ENCODE results near the gene PADI6.

PADI6 gene

GRCh38 chr1:17358557-17358956, 13.4 kb upstream of the PADI6 start:
- no peak for DNase-seq

GRCh38 chr1:17359031-17359430, 13.0 kb upstream of the PADI6 start:
- DNase-seq = no peak

GRCh38 chr1:17359808-17360207, 12.2 kb upstream of the PADI6 start:
- no peak for DNase-seq

GRCh38 chr1:17360272-17360956, 11.6 kb upstream of the PADI6 start:
- no peak for DNase-seq

GRCh38 chr1:17361687-17362086, 10.3 kb upstream of the PADI6 start:
- DNase-seq = no peak

GRCh38 chr1:17363351-17363750, 8.6 kb upstream of the PADI6 start:
- DNase-seq = no peak

- DNase-seq = no peak
These were observed 8.2 kb upstream of the PADI6 start for GRCh38 chr1:17363771-17364170.

GRCh38 chr1:17365293-17365692, 6.7 kb upstream of the PADI6 start:
- no peak for DNase-seq

GRCh38 chr1:17369466-17369865, 2.5 kb upstream of the PADI6 start:
- no peak for DNase-seq

GRCh38 chr1:17370618-17371017, 1.4 kb upstream of the PADI6 start:
- no peak for DNase-seq

- no peak for DNase-seq
These were observed 959 bp downstream of the PADI6 start for GRCh38 chr1:17372955-17373354.

GRCh38 chr1:17375651-17376050, 3.7 kb downstream of the PADI6 start:
- no peak for DNase-seq

- DNase-seq = no peak
These were observed 5.4 kb downstream of the PADI6 start for GRCh38 chr1:17377325-17377953.

GRCh38 chr1:17381161-17381560, 9.2 kb downstream of the PADI6 start:
- DNase-seq = no peak

GRCh38 chr1:17392199-17392740, 20.3 kb downstream of the PADI6 start:
- no peak for DNase-seq

GRCh38 chr1:17393230-17393629, 21.2 kb downstream of the PADI6 start:
- DNase-seq = no peak

GRCh38 chr1:17397910-17398695, 26.1 kb downstream of the PADI6 start:
- DNase-seq = no peak

GRCh38 chr1:17400725-17401341, 28.8 kb downstream of the PADI6 start:
- DNase-seq = no peak

GRCh38 chr1:17401841-17402240, 29.8 kb downstream of the PADI6 start:
- DNase-seq = no peak

GRCh38 chr1:17403081-17403480, 31.1 kb downstream of the PADI6 start:
- DNase-seq = no peak

- DNase-seq = no peak
These were observed 32.2 kb downstream of the PADI6 start for GRCh38 chr1:17404034-17404684.

GRCh38 chr1:17404820-17405219, 32.8 kb downstream of the PADI6 start:
- DNase-seq = no peak
